Amniotic epithelial cell (primary cell): ENCODE data around the gene HSPB7.
"Not testable (repeated sequence)": the region's sequence is repeated elsewhere in the genome, so short reads cannot be mapped to it uniquely, and the experiment has no call there.

Source experiments
- DNase-seq: peaks from one replicate; pipeline ENCODE4 v3.0.0-alpha.2; 2010; ENCODE audit warnings: low read depth

HSPB7 gene

DNA sequence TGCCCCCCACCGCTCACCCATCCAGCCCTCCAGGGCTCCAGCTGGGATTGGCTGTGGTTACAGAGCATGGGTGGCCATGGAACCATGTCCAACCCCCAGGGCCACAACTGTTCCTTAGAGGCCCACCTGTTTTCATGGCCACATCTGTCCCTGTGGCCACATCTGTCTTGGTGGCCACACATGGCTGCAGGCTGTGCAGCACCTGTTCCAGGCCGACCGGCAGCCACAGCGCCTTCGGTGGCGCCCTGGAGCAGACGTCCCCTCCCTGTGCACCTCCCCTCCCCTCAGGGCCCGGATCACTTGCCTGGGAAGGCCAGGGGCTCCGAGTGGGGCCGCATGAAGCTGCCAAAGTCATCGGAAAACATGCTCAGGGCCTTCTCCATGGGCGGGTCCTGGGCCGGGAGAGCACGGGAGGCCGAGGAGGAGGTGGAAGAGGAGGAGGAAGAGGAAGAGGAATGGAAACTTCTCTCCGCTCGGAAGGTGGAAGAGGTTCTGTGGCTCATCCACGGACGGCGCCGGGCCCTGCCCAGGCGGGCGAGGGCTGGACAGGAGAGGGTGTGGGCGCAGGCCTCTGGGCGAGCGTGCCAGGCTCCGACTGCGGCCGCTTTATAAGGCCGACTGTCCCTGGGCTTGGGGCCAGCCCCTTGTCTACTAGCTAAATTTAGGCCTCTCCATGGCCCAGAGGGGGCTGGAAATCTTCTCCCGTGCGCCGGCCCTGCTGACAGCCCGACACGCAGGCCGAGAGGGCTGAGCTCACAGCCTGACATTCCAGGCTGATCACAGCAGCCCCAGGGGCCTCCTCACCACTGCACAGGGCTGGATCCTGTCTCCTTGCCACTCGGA lies at the start of gene HSPB7:
TSS of gene HSPB7 (minus strand) at position 583 of the 843 bp plus-strand sequence. CDS start at position 503, 80 bp downstream.
- DNase-seq: peak; percentile 80

DNA sequence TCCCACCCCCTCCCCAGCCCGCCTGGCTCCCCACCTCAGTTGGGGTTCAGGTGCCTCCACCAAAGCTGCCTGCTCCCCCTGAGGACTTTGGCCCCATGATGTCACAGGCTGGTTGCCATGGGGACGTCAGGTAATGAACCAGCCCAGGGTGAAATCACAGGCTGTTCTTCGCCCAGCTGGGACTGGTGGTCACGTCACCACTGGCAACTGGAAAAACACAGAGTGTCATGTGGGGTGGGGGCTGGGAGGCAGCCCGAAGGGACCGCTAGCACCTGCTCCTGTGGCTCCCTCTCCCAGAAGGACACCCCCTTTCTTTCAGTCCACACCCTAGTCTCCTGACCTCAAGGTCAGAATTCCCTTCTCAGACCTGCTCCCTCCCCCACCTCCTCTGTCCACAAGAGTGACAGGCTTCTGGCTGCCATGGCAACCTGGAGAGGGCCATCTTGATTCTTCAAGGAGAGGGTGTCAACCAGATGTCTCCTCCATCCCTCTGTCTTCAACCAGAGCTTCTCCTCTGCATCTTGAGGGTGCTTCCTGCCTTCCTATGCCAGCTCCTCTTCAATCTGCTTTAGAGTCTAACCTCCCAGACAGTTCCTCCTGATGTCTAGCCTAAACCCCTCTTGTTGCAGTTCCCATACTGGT lies 49.4 kb upstream of the HSPB7 start:
- DNase-seq: peak; percentile 13

DNA sequence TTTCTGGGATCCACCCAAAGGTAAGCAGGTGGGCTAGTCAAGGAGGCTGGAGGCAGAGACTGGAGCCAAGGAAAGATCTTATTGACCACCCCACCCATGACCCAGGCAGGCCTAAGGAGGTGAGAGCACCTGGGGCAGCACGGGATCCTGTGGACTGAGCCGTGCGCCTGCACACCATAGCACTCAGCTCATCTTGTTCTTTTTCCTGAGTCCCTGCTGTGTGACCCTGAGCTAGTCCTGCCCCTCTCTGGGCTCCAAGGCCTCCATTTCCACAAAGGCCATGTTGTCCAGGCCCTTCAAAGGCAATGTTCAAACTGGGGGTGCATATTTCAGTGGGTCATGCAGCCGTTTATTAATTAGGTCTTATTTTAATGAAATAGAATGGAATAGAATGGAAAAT lies 48.4 kb upstream of the HSPB7 start:
- no peak for DNase-seq

DNA sequence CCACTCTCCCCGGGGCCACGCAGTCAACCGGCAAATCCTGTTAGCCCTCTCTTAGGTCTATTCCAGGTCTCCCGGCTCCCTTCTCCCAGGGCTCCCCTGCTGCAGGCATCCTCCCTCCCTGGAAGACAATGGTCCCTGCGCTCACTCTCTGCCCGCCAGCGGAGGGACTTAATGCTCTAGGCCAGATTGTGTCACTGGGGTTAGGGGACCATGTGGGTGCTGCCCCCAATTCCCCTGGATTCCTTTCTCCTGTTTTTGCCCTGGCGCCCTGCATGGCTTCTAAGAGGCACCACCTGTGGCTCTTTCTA lies 47.4 kb upstream of the HSPB7 start:
- no peak for DNase-seq

DNA sequence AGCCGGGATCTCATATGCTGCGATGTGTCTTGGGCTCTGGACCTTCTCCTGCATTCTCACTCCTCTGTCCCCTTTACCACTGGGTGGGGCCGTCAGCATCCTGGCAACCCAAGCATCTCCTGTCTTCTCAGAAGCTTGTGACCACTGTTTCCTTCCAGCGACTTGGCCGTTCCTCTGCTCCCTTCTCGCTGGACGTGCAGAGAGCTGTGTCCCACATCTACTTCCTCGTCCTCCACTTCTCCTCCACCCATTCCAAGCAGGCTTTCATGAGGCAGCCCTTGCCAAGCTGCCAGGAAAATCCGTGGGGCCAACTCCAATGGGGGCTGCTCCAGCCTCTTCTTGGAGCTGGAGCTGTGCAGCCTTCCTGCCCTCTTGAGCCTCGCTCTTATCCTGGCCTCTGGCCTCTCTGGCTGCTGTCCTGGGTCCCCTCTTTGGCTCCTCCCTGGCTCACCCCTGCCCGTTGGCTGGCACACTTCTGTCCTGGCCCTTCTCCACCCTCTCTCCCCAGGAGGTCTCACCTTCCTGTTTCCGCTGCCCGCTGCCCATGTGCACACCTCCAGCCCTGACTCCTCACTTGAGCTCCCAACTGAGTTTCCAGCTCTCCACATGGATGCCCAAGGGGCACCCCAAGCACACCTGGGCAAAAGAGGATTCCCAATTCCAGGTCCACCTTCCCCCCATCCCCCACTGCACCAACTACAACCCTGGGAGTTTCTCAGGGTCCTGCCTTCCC lies 46.9 kb upstream of the HSPB7 start:
- no peak for DNase-seq

DNA sequence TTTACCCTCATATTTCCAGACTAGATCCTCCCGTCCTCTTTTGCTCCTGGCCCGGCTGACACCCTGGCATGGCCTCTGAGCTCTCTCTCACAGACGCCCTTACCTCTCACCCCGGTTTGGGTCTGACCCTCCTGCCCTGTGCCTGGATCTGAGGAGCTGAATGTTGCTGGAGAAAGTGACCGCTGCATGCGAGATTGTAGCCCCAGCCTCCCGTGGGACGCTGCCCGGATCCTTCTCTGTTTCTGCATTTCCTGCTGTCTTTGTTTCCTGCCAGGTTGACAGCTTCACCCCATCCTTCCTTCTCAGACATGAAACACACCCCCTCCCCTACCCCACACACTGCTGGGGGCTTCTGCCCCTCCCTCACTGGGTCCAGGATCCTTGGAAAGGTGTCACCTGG lies 46.1 kb upstream of the HSPB7 start:
- no peak for DNase-seq

DNA sequence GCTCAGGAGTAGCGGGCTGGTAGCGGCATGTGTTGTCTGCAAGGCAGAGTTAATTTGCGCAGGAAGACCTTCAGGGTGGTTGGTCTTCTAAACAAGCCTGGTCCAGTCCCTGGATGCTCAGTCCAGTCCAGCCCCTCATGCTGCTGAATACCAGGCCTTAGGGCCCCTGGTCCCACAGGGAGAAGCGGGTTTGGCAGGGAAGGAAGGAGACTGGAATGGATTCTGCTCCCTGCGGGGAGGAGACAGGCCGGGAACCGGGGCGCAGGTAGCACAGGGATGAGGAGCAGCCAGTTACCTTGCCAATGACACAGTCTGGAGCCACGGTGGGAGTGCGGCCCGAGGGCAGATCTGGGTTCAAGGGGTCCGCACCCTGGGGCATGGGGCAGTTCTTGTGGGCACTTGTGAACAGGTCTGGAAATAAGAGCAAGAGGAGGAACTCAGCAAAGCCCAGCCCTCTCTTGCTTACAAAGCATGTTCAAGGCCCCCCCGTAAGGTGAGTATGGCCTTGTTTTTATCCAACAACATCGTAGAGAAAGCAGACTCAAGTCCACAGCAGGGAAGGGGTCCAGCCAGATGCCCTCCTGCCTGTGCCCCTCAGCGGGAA lies 45.5 kb upstream of the HSPB7 start:
- DNase-seq: no peak

DNA sequence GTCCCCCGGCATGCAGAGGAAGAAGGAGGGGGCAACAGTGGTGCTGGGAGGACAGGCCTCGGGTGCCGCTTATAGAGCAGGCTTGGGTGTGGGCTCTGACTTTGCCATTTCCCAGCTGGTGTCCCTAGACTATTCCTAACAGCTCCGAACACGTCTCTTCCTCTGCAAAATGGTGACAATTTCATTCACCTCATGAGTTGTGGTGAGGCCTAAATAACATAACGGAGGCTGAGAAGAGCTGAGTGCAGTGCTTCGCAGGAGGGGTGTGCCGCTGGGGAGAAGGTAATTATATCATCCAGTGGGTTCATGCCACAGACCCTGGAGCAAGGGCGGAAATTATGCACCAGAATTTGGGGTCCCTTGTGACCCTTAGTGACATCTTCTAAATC lies 44.8 kb upstream of the HSPB7 start:
- DNase-seq: not testable (repeated sequence)

DNA sequence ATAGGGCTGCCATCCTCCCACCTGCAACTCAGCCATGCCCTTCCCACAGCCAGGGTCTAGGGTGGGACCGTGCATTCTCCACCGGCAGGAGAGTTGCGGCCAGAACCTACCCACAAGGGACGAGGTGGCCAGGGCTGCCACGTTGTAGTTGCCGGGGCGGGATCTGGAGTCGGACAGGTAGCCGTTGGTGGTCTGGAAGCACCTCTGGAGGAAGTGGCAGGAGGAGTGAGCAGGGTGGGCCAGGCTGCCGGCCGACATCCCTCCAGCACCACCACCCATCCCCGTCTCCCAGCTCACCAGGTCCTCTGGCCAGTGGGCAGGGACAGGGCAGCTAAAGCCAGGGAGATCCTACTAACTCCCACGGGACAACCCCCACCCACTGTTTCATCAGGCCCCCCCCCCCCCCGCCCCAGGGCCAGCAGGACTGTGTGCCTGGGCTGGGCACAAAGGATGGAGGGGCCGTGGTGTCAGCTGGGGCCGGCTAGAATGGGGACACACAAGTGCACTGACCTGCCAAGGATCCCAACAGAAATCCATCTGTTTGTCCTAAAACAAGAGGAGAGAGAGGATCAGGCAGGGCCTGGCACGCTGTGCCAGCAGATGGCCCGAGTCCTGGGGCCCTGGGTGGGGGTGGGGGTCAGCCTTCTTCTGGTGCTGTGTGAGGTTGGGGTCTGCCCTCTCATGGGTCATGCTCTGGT lies 44.3 kb upstream of the HSPB7 start:
- not testable (repeated sequence) for DNase-seq

DNA sequence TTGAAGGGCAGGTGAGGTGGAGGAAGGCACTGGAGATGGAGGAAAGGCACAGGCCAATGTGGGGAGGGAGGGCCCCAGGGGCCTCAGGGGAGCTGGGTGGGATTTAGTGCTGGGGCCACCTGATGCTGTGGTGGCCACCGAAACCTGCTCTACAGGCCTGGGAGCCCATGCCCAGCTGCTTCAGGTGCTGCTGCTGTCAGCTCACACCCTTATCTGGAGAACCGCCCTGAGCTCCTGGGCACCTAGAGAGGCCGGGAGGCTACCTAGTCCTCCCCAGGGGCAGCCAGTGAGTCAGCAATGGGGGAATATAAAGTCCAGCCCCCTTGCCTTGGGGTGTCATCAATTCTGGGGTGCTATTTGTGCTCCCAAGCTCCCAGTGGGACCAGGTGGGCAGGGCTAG lies 43.4 kb upstream of the HSPB7 start:
- DNase-seq: no peak

DNA sequence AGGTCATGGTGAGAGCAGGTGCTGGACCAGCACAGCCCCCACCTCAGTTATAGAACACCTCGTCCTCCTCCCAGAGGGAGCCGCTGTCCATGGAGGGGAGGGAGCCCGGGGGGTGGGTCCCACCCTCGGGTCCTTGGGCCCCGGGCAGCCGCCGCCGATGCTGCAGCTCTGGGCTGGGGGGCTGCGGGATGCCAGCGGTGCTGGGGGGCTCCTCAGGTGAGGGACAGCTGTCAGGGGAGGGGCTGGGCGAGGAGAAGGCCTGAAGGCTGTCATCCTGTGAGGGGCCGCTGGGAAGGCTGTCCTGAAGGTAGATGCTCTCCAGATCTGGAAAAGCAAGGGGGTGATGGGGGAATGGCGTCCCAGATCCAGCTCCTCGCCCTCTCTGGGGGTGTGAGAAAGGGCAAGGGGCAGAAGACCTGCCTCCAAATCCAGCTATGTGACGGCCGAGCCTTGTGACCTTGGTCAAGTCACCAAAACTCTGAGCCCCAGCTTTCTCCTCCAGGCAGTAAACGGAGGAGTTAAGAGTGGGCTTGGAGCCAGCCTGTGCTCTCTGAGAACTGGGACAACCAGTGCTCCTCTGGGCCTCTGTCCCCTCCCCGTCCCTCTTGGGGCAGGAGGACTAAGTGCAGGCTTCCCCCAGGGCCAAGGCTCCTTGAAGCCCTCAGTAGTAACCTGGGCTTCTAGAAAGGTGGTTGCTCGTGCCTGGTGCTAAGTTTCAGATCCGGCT lies 40.7 kb upstream of the HSPB7 start:
- DNase-seq: not testable (repeated sequence)

DNA sequence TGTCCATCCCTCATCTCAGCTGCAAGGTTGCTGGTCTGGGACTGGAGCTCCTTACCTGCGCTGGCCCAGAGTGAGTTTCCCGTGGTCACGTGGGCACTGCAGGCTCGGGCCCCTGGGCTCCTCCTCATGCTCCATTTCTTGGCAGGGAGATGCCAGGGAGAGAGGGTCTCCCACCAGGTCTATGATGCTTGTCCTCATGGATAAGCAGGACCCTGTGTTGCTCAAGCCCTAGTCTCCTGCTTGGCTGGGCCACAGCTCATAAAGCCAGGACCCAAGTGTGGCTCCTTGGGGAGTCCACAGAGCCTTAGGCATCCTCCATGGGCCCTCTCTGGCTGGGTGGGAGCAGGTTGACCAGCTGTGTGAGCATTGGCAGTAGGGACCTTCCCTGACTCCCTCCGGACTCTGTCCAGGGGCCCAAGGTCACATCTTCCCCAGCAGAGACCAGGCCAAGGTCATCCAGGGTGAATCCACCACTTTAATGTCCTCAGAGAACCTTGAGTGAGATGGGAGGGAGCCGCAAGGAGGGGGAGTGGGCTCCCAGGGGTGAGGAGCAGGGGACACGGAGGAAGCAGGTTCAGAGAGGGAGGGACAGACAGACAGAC lies 39.6 kb upstream of the HSPB7 start:
- not testable (repeated sequence) for DNase-seq

DNA sequence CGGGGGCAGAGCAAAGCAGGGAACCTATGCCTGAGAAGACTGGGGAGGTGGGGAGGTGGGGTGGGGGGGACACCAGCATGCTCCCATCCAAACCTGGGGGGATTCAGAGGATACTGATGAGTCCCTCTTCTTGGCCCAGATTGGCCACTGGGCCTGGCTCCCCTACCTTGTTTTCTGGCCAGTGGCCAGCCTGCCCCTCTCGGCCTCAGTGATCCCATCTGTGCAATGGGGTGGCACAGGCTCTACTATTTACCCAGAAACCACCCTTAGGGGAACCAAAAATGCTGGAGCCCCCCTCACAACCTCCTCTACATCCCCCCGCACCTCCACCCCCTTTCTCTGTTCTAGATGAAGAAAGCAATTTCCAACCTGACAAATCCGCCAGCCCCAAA lies 38.7 kb upstream of the HSPB7 start:
- not testable (repeated sequence) for DNase-seq

DNA sequence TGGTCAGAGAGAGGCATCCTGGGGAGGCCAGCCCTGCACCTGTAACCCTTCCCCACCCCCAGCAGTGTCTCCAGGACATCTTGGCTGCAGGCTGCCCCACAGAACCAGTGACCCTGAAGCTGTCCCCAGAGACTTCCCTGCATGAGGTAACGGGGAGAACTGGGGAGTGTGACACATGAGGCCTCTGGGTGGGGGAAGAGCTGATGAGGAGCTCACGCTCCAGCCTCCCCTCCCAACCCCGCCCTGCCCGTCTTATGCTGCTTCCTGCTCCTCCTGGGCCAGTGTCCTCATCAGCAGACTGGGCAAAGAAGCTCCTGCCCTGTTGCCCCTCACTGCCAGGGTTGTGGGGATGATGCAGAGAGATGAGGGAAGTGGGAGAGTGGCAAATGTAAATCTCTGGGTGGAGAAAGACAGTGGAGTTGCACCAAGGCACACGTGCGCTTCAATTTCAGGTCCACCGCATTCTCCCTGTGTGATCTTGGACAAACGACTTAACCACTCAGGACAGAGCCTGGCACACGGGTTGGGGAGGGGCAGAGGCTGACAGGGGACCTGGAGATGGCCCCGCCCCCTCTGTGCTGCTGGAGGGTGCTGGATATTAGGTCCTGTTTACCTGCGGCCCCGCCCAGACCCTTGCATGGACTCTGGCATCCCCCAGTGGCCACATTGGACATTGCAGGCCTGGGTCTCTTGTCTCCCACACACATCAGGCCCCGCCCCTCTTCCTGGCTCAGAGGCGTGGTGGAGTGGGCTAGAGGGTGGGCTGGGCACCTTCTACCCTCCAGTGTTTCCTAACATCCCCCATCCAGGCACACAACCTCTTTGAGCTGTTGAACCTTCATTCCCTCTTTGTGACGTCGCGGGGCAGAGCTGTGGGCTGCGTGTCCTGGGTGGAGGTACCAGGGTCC lies 38.0 kb upstream of the HSPB7 start:
- DNase-seq: peak; percentile 58

DNA sequence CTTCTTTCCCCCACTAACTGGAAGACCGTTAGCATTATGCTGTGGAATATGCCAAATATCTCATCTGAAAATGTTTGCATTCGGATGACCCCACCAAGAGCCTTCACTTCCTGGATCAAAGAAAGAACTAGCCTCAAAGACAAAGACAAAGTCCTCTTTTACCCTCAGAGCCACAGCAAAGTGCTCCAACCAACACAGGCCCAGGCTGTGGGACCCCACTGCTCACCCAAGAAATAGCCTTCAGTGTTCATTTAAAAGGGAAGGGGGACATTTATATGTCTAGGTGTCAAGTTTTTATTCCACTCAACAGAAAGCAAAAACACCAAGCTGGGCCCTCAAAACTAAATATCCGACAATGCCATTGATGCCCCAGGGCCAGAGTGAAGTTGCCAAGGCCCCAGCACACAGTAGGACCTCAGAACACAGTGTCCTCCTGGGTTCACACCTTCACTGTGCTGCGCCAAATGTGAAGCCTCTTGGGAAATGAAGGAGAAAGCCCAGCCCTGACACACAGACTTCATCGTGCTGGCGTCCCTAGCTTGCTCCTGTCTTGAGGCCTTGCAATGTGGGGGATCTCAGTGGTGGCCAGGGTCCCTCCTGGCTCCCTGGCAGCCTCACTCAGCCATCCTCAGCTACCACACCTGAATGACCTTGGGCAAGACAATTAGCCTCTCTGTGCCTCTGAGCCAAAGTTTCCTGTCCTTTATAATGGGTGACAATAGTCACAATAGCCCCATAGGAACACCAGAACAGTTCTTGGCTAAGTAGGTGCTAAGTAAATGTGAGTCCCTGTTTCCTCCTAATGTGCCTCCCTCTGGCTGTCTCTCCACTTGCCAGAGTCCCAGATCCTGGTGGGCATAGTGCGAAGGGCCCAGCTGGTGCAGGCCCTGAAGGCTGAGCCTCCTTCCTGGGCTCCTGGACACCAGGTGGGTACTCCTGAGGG lies 37.0 kb upstream of the HSPB7 start:
- DNase-seq: no peak

DNA sequence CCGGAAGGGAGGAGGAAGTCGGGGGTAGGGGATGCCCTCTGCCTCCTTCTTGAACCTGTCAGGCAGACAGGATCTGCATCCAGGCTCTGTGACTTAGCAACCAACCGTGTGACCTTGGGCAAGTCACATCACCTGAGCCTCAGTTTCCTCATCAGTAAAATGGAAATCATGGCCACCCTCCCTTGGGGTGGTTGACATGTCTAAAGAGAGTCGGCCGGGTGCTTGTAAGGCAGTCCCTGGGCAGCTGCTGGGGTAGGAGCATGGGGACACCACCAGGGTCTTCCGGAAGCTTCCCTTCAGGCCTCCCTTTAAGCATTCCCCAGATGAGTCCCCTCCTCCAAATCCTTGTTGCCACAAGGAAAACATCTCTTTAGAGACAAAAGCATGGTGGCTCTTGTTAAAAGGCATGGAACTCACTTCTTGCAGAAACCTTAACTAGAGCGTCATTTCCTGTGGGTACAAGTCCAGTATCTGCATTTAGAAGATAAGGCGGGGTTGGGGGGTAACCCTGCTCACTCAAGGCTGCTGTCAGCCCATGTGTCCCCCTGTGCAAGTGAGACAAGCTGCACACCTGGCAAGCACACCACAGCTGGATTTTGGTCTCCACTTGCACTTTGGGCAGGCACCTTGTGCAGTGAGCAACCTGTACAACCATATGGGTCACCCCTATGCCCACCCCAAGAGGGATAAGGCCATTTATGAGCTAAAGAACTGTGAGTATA lies 36.1 kb upstream of the HSPB7 start:
- no peak for DNase-seq

DNA sequence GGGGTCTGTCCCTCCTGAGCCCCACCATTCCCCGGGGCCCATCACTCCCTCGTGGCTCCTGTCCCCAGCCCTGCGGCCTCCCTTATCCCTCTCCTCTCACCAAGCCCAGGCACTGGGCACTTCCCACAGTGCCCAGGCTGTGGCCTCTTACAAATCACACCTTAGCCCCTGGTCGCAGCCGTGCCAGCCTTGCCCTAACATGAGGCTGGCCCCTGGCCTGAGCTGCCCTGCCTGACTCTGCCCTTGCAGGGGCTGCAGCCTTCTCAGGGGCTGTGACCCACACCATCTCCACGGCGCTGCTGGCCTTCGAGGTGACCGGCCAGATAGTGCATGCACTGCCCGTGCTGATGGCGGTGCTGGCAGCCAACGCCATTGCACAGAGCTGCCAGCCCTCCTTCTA lies 34.1 kb upstream of the HSPB7 start:
- not testable (repeated sequence) for DNase-seq

DNA sequence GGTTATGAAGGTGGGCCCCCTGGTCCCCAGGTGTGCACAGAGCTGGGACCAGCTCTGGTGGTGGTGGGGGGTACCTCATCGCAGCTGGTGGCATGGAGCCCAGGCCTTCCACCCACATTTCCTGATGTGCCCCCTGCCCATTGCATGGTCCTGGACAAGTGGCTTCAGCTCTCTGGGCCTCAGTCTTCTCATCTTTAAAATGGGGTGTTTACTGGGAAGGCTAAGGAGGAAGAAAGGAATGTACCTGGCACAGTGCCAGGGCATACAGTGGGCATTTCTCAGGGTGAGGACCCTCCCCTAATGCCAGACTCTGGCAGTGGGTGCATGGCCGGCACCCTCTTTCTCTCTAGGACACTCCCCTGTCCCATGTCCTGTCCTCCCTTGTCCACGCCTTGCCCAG lies 33.2 kb upstream of the HSPB7 start:
- DNase-seq: no peak
